HTERT RPE-1 (cell line): ENCODE data around the gene PPP4R4.
"Not testable (repeated sequence)": the region's sequence is repeated elsewhere in the genome, so short reads cannot be mapped to it uniquely, and the experiment has no call there.

Experiments used
- in situ Hi-C: fragments of 300-500 bp; cut with MboI; formaldehyde crosslinking; loops from 4 replicates; pipeline ENCODE4 v1.14.3; 2020; ENCODE audit warnings: low sequenced_read_pairs

PPP4R4 gene

GRCh38 chr14:94143239-94143638 is 30.9 kb upstream of the PPP4R4 start:
- in situ Hi-C loops = no loop called here

- in situ Hi-C loops = no loop called here
Measured at GRCh38 chr14:94143711-94144110, 30.4 kb upstream of the PPP4R4 start.

- in situ Hi-C loops = no loop called here
Measured at GRCh38 chr14:94144765-94145164, 29.4 kb upstream of the PPP4R4 start.

GRCh38 chr14:94145902-94146527 is 28.1 kb upstream of the PPP4R4 start:
- in situ Hi-C loops = no loop called here

GRCh38 chr14:94152676-94153075 is 21.4 kb upstream of the PPP4R4 start:
- in situ Hi-C loops = no loop called here

- in situ Hi-C loops = no loop called here
Measured at GRCh38 chr14:94153750-94154342, 20.3 kb upstream of the PPP4R4 start.

GRCh38 chr14:94156143-94156542 is 18.0 kb upstream of the PPP4R4 start:
- in situ Hi-C loops = not testable (repeated sequence)

GRCh38 chr14:94157197-94157596 is 16.9 kb upstream of the PPP4R4 start:
- in situ Hi-C loops = no loop called here

- in situ Hi-C loops = no loop called here
Measured at GRCh38 chr14:94158239-94158883, 15.8 kb upstream of the PPP4R4 start.

- in situ Hi-C loops = no loop called here
Measured at GRCh38 chr14:94161058-94161457, 13.1 kb upstream of the PPP4R4 start.

GRCh38 chr14:94161981-94162380 is 12.1 kb upstream of the PPP4R4 start:
- in situ Hi-C loops = no loop called here

- in situ Hi-C loops = no loop called here
Measured at GRCh38 chr14:94162466-94162865, 11.7 kb upstream of the PPP4R4 start.

GRCh38 chr14:94163796-94164195 is 10.3 kb upstream of the PPP4R4 start:
- in situ Hi-C loops = no loop called here

- in situ Hi-C loops = no loop called here
Measured at GRCh38 chr14:94164685-94165431, 9.3 kb upstream of the PPP4R4 start.

- in situ Hi-C loops = no loop called here
Measured at GRCh38 chr14:94165744-94166143, 8.4 kb upstream of the PPP4R4 start.

GRCh38 chr14:94170136-94170535 is 4.0 kb upstream of the PPP4R4 start:
- in situ Hi-C loops = no loop called here

- in situ Hi-C loops = no loop called here
Measured at GRCh38 chr14:94171208-94171607, 2.9 kb upstream of the PPP4R4 start.

GRCh38 chr14:94172545-94172944 is 1.6 kb upstream of the PPP4R4 start:
- in situ Hi-C loops = no loop called here

GRCh38 chr14:94173471-94173884 is 644 bp upstream of the PPP4R4 start:
- in situ Hi-C loops = no loop called here

- in situ Hi-C loops = no loop called here
Measured at GRCh38 chr14:94174604-94175010, 485 bp downstream of the PPP4R4 start.

GRCh38 chr14:94175011-94175745 is 1.1 kb downstream of the PPP4R4 start:
- in situ Hi-C loops = no loop called here
